Measurements from ENCODE around the gene LILRA5.
"Not testable (repeated sequence)": the region's sequence is repeated elsewhere in the genome, so short reads cannot be mapped to it uniquely, and the experiment has no call there.

Gene LILRA5

DNA sequence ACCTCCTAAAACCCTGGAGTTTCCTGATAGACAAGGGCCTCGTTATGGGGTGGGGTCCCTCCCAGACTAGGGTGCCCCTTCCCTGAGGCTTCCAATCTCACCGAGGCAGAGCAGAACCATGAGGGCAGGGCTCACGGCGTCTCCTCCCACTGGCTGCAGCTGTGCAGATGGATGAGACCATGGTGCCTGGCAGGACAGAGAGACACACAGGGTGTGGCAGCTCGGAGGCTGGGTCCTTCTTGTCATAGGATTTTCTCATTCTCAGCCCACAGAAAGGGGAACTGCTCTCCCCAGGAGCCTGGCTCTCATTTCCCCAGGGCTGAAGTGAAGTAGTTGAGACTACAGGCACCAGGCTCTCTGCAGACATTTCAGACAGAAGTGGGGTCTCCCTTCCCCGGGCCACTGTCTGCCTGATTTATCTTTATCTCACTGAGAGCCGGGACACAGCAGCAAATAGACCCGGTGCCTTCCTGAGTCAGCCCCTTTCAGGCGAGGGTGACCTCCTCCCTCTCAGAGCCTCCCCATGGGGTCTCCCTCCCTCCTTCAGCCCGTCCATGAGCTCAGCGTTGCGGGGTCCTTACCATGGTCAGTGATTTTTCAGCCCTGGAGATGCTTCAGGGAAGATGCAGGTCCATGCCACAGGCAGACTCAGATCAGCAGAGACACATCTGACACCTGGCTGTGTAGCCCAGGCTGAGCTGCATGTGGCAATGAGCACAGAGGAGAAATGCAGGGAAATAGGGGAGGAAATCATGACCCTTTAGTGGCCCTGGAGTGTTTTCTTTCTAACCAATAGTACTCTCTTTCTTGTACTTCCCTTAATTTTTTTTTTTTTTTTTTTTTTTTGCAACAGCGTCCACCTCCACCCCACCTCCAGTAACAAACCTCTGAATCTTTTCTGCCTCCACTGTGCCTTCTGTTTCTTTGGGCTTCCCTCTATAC, at the start of gene LILRA5:
Gene LILRA5 (minus strand): TSS at position 731 of the 942 bp plus-strand sequence. CDS start 147 bp downstream, at position 584.
- no peak within 1 kb of the TSS for H3K4me3 Mint-ChIP-seq
- peaks cover 14% of the 10 kb centered on the region for H3K27me3 Mint-ChIP-seq (ENCODE audit: low read depth)
- no peaks in the 10 kb centered on the region for H3K9me3 Mint-ChIP-seq
- no peak for DNase-seq (ENCODE audit: low spot score)
- H3K27ac Mint-ChIP-seq = no peak within 1 kb of the TSS
- no peaks in the 10 kb centered on the region for H3K4me1 Mint-ChIP-seq (ENCODE audit: low read depth)
- no peaks in the 10 kb centered on the region for H3K36me3 Mint-ChIP-seq (ENCODE audit: low read depth)

DNA sequence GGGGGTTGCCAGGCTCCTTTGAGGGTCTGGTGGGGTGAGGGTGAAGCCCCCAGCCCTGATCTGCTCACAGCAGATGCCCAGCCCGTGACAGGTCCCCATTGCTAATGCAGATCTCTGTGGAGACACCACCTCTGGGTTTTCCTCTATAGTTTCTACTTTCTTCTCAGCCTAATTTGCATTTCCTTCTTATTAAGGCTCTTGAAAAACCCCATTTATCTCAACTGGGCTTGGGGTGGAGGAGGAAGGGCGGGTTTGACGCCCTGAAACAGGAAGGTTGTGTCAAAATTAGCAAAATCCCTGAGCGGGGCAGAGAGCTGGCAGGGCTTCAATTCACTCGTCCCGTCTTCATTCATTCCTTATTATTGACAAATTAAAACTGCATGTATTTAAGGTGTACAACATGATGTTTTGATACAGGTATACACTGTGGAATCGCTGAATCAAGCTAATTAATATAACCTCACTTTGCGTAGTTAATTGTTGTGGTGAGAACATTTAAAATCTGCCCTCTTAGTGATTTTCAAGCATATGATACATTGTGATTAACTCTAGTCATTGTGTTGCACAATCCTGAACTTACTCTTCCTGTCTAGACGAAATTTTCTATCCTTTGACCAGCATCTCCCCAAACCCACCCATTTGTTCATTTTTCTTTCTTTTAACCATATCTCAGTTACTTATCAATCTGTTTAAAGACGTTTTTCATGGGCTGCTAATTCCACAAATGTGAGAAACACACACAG, 48.9 kb upstream of the LILRA5 start:
- H3K4me1 Mint-ChIP-seq (ENCODE audit: low read depth) = peaks cover 47% of the 10 kb centered on the region

GRCh38 chr19:54359149-54359820, 46.3 kb upstream of the LILRA5 start:
- peak; percentile 64 for DNase-seq (ENCODE audit: low spot score)
- not testable (repeated sequence) for H3K9me3 Mint-ChIP-seq; H3K27me3 Mint-ChIP-seq (ENCODE audit: low read depth); H3K4me3 Mint-ChIP-seq; H3K27ac Mint-ChIP-seq
- peaks cover 30% of the 10 kb centered on the region for H3K4me1 Mint-ChIP-seq (ENCODE audit: low read depth)
- H3K36me3 Mint-ChIP-seq (ENCODE audit: low read depth) = peaks cover 43% of the 10 kb centered on the region

More for the DNA sequence above, 48.9 kb upstream of the LILRA5 start:
- Mint-ChIP-seq H3K4me3 (peak overlapping the region; percentile 96), H3K27ac (peak overlapping the region; percentile 89), H3K27me3 (ENCODE audit: low read depth) (peaks cover 17% of the 10 kb centered on the region), H3K36me3 (ENCODE audit: low read depth) (peaks cover 52% of the 10 kb centered on the region)
- H3K9me3 Mint-ChIP-seq; DNase-seq (ENCODE audit: low spot score): not testable (repeated sequence)

GRCh38 chr19:54357381-54357780, 44.4 kb upstream of the LILRA5 start:
- H3K36me3 Mint-ChIP-seq (ENCODE audit: low read depth) = peaks cover 32% of the 10 kb centered on the region
- H3K4me1 Mint-ChIP-seq (ENCODE audit: low read depth) = peaks cover 15% of the 10 kb centered on the region
- no peaks in the 10 kb centered on the region for H3K9me3 Mint-ChIP-seq
- no peak overlapping the region for H3K4me3 Mint-ChIP-seq
- no peak for DNase-seq (ENCODE audit: low spot score)
- H3K27me3 Mint-ChIP-seq (ENCODE audit: low read depth) = peaks cover 3% of the 10 kb centered on the region
- H3K27ac Mint-ChIP-seq = no peak overlapping the region

GRCh38 chr19:54356444-54357056, 43.6 kb upstream of the LILRA5 start:
- H3K4me1 Mint-ChIP-seq (ENCODE audit: low read depth) = peaks cover 9% of the 10 kb centered on the region
- H3K36me3 Mint-ChIP-seq (ENCODE audit: low read depth) = peaks cover 26% of the 10 kb centered on the region
- no peak overlapping the region for H3K27ac Mint-ChIP-seq
- no peak overlapping the region for H3K4me3 Mint-ChIP-seq
- peaks cover 7% of the 10 kb centered on the region for H3K27me3 Mint-ChIP-seq (ENCODE audit: low read depth)
- no peak for DNase-seq (ENCODE audit: low spot score)
- H3K9me3 Mint-ChIP-seq = no peaks in the 10 kb centered on the region

DNA sequence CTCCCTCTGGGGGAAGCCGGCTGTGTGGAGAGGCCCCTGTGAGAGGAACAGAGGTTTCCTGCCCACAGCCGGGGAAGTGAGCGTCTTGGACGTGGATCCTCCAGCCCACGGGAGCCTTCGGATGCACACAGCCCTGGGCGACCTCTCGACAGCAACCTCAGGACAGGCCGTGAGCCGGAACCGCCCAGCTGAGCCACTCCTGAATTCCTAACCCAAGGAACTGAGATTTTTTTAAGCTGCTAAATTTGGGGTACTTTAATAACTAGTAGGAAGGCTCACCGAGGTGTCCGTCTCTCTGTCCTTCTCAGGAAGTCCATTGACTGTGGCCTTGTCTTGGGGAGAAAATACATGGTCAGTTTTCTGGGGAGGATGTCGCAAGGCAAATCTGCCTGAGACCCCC, 42.7 kb upstream of the LILRA5 start:
- H3K27ac Mint-ChIP-seq = no peak overlapping the region
- H3K36me3 Mint-ChIP-seq (ENCODE audit: low read depth) = peaks cover 22% of the 10 kb centered on the region
- no peak overlapping the region for H3K4me3 Mint-ChIP-seq

DNA sequence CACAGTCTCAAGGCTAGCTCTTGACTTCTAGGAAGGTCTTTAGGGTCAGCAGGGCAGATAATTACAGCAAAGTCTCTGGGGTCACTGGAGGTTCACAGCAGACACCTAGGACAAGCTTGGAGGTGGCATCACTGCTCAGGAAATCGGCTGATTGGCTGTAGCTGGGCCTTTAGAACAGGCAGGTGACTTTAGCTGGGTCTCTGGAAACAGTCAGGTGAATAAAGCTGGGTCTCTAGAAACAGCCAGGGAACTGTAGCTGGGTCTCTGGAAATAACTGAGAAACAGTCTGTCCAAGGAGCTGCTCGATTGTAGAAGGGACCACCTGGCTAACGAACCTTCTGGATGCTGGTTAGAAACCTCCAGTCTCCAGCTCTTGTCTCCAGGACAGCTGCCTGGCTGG, 41.8 kb upstream of the LILRA5 start:
- DNase-seq (ENCODE audit: low spot score) = no peak
- no peak overlapping the region for H3K27ac Mint-ChIP-seq
- peaks cover 22% of the 10 kb centered on the region for H3K36me3 Mint-ChIP-seq (ENCODE audit: low read depth)
- peaks cover 10% of the 10 kb centered on the region for H3K27me3 Mint-ChIP-seq (ENCODE audit: low read depth)
- H3K4me3 Mint-ChIP-seq = no peak overlapping the region
- H3K9me3 Mint-ChIP-seq = no peaks in the 10 kb centered on the region
- H3K4me1 Mint-ChIP-seq (ENCODE audit: low read depth) = peaks cover 3% of the 10 kb centered on the region

More for the DNA sequence above, 42.7 kb upstream of the LILRA5 start:
- Mint-ChIP-seq H3K9me3 (no peaks in the 10 kb centered on the region), H3K27me3 (ENCODE audit: low read depth) (peaks cover 7% of the 10 kb centered on the region), H3K4me1 (ENCODE audit: low read depth) (peaks cover 3% of the 10 kb centered on the region)
- DNase-seq (ENCODE audit: low spot score) = no peak

- DNase-seq (ENCODE audit: low spot score) = no peak
- Mint-ChIP-seq H3K27me3 (ENCODE audit: low read depth) (peaks cover 21% of the 10 kb centered on the region), H3K27ac (no peak overlapping the region), H3K4me3 (no peak overlapping the region), H3K4me1 (ENCODE audit: low read depth) (peaks cover 2% of the 10 kb centered on the region), H3K36me3 (ENCODE audit: low read depth) (peaks cover 19% of the 10 kb centered on the region), H3K9me3 (no peaks in the 10 kb centered on the region)
Measured at GRCh38 chr19:54352546-54352945, 39.6 kb upstream of the LILRA5 start.

DNA sequence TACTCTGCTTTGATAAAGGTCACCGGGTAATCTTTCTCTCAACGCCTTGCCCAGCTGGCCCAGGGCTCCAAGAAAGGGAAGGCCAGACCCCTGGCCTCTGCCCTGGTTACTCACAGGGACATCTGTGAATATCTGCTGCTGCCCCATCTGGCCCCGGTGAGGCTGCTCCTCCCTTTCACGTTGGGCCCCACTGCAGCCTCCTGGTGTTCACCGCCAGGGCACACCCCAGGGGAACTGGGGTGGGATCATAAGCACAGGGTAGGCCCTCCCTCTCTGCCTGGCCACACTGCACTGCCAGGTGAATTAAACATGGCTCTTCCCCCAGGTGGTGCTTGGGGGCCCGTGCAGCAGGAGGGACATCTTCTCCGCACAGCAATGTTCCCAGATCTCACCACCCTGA, 39.1 kb upstream of the LILRA5 start:
- peaks cover 16% of the 10 kb centered on the region for H3K36me3 Mint-ChIP-seq (ENCODE audit: low read depth)
- no peaks in the 10 kb centered on the region for H3K9me3 Mint-ChIP-seq
- no peak for DNase-seq (ENCODE audit: low spot score)
- peaks cover 24% of the 10 kb centered on the region for H3K27me3 Mint-ChIP-seq (ENCODE audit: low read depth)
- H3K4me3 Mint-ChIP-seq = no peak overlapping the region
- no peak overlapping the region for H3K27ac Mint-ChIP-seq
- H3K4me1 Mint-ChIP-seq (ENCODE audit: low read depth) = peaks cover 2% of the 10 kb centered on the region

- peaks cover 2% of the 10 kb centered on the region for H3K4me1 Mint-ChIP-seq (ENCODE audit: low read depth)
- H3K36me3 Mint-ChIP-seq (ENCODE audit: low read depth) = peaks cover 12% of the 10 kb centered on the region
- no peak overlapping the region for H3K27ac Mint-ChIP-seq
- no peak for DNase-seq (ENCODE audit: low spot score)
- peaks cover 24% of the 10 kb centered on the region for H3K27me3 Mint-ChIP-seq (ENCODE audit: low read depth)
- no peak overlapping the region for H3K4me3 Mint-ChIP-seq
- no peaks in the 10 kb centered on the region for H3K9me3 Mint-ChIP-seq
Measured at GRCh38 chr19:54351474-54351873, 38.5 kb upstream of the LILRA5 start.

GRCh38 chr19:54345938-54346386, 33.0 kb upstream of the LILRA5 start:
- DNase-seq (ENCODE audit: low spot score) = no peak
- Mint-ChIP-seq H3K9me3 (no peaks in the 10 kb centered on the region), H3K4me1 (ENCODE audit: low read depth) (no peaks in the 10 kb centered on the region), H3K27ac (no peak overlapping the region), H3K36me3 (ENCODE audit: low read depth) (no peaks in the 10 kb centered on the region), H3K27me3 (ENCODE audit: low read depth) (peaks cover 21% of the 10 kb centered on the region), H3K4me3 (no peak overlapping the region)

- no peaks in the 10 kb centered on the region for H3K36me3 Mint-ChIP-seq (ENCODE audit: low read depth)
- peaks cover 3% of the 10 kb centered on the region for H3K4me1 Mint-ChIP-seq (ENCODE audit: low read depth)
- H3K27ac Mint-ChIP-seq = no peak overlapping the region
- no peaks in the 10 kb centered on the region for H3K9me3 Mint-ChIP-seq
- no peak for DNase-seq (ENCODE audit: low spot score)
- no peak overlapping the region for H3K4me3 Mint-ChIP-seq
- H3K27me3 Mint-ChIP-seq (ENCODE audit: low read depth) = peaks cover 26% of the 10 kb centered on the region
Measured at GRCh38 chr19:54343868-54344267, 30.9 kb upstream of the LILRA5 start.

DNA sequence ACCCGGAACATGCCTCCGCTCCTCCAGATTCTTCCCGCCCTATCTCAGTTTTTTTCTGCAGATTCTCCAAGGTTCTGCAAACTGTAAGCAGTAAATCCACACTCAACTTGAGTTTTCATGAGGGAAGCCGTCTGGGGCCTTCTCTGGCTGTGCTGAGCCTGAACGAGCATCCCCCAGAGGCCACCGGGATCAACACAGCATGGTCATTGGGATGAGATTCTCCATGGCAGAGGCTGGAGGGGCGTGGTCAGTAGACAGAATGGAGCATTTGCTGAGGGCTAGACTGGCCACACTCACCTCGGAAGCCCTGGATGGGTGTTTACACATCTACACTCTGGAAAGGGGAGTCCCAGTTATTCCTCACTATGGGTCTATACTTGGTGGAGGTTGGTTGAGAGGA, 28.3 kb upstream of the LILRA5 start:
- Mint-ChIP-seq H3K4me3 (no peak overlapping the region), H3K27me3 (ENCODE audit: low read depth) (peaks cover 15% of the 10 kb centered on the region), H3K9me3 (no peaks in the 10 kb centered on the region), H3K36me3 (ENCODE audit: low read depth) (no peaks in the 10 kb centered on the region), H3K27ac (no peak overlapping the region), H3K4me1 (ENCODE audit: low read depth) (peaks cover 3% of the 10 kb centered on the region)
- DNase-seq (ENCODE audit: low spot score) = no peak
